Right atrium auricular region (tissue), 2 donors: Measurements from ENCODE around the gene EIF3B. TPM values are rescaled to one million over a fixed set of nuclear protein-coding genes. Genes with fewer than 3 reads are reported as not detected.
"Not testable (repeated sequence)": the region's sequence is repeated elsewhere in the genome, so short reads cannot be mapped to it uniquely, and the experiment has no call there.

Source experiments
- DNase-seq: peaks from one replicate; pipeline ENCODE4 v3.0.0-alpha.2; 2019; ENCODE audit warnings: low spot score
- H3K27ac ChIP-seq, 2 donors: fragments of 200-600 bp; sonication (generic); 1 replicate in 1 of 2; 2 replicates in 1 of 2; pipeline ENCODE4 v1.5.1; 2016 to 2019
- H3K27me3 ChIP-seq, 2 donors: fragments of 200-600 bp; sonication (generic); one replicate each; pipeline versions ENCODE4 v1.5.1 to v1.6.0; 2017 to 2019
- H3K36me3 ChIP-seq: fragments of 200-600 bp; sonication (generic); one replicate; pipeline ENCODE4 v1.5.1; 2016
- H3K4me1 ChIP-seq, 2 donors: fragments of 200-600 bp; sonication (generic); one replicate each; pipeline versions ENCODE4 v1.5.1 to v1.6.0; 2017 to 2019
- H3K4me3 ChIP-seq, 2 donors: fragments of 200-600 bp; sonication (generic); 1 replicate in 1 of 2; 2 replicates in 1 of 2; pipeline ENCODE4 v1.5.1; 2017 to 2019; ENCODE audit warnings: mild to moderate bottlenecking in 1 of 2, moderate library complexity in 1 of 2
- H3K9me3 ChIP-seq, 2 donors: fragments of 200-600 bp; sonication (generic); one replicate each; pipeline ENCODE4 v1.5.1; 2019
- total RNA-seq, 2 donors: library from RNA; depleted of rRNA; stranded (reverse); fragments of >200 nt; gene quantifications; one replicate each; pipeline ENCODE4 v1.1.0, GENCODE V29; 2016
- TF ChIP-seq, protein P1 (sequence below), 2 donors: fragments of 200-600 bp; sonication (generic); IDR thresholded peaks; one replicate each; pipeline ENCODE4 v1.5.1; 2019; ENCODE audit warnings: antibody characterized with exemption in 2 of 2

Gene EIF3B
- total RNA-seq, 2 donors from 2014 or later: 51.4 to 66.9 TPM

DNA sequence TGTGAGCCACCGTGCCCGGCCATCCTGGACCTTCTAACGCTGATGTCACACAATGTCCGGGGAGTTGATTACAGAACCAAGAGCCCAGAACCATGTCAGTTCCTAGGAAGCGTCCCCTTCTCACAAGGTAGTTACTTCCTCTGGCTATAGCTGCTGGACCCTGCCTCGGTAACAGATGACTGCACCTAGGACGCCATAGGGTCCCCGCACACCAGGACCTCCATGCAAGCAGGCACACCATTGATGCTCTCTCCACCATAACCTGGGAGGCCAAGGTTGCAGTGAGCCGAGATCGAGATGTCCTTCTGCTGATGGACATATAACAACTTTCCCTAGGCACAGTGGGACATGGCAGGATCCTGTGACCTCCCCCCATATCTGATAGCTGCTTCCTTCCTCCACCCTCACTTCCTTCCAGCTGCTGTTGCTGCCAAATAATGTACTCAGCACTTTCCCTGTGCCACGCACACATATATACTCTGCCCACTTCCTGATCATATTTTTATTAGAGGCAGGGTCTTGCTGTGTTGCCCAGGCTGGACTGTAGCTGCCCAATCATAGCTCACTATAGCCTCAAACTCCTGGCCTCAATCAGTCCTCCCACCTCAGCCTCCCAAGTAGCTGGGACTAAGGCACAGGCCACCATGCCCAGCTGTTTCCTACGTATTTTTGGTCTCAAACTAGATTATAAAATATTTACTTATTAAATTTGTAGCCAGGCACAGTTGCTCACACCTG is 36.9 kb upstream of the EIF3B start:
- TF ChIP-seq, protein P1, sequence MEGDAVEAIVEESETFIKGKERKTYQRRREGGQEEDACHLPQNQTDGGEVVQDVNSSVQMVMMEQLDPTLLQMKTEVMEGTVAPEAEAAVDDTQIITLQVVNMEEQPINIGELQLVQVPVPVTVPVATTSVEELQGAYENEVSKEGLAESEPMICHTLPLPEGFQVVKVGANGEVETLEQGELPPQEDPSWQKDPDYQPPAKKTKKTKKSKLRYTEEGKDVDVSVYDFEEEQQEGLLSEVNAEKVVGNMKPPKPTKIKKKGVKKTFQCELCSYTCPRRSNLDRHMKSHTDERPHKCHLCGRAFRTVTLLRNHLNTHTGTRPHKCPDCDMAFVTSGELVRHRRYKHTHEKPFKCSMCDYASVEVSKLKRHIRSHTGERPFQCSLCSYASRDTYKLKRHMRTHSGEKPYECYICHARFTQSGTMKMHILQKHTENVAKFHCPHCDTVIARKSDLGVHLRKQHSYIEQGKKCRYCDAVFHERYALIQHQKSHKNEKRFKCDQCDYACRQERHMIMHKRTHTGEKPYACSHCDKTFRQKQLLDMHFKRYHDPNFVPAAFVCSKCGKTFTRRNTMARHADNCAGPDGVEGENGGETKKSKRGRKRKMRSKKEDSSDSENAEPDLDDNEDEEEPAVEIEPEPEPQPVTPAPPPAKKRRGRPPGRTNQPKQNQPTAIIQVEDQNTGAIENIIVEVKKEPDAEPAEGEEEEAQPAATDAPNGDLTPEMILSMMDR (IDR thresholded peaks at IDR 0.05): no peak

DNA sequence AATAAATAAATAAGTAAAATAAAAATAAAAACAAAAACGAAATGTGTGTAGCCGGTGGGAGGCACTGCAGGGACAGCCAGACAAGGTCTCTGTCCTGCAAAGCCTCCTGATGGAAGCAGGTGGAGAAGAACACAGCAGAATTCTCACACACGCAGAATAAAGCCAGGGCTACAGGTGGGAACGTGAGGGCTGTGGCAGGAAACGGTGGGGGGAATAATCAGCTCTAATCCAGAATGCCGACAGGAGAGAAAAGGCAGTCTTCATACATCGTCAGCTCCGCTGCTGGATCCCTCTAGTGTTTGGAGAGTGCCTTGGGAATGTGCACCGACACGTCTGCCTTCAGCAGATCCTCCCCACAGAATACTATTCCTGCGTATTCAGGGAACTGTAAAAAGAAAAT is 33.6 kb upstream of the EIF3B start:
- no peak for DNase-seq
- Histone ChIP-seq H3K27me3 (no peaks in the 10 kb centered on the region), H3K27ac (no peak overlapping the region), H3K36me3 (no peaks in the 10 kb centered on the region), H3K9me3 (no peaks in the 10 kb centered on the region), H3K4me3 (no peak overlapping the region), H3K4me1 (no peaks in the 10 kb centered on the region)
- TF ChIP-seq, protein P1 (IDR thresholded peaks at IDR 0.05): peak in 1 of 2 donors; percentile 10

More for the DNA sequence above, 36.9 kb upstream of the EIF3B start:
- Histone ChIP-seq H3K27me3 (no peaks in the 10 kb centered on the region), H3K4me3 (no peak overlapping the region), H3K36me3 (no peaks in the 10 kb centered on the region), H3K27ac (no peak overlapping the region), H3K9me3 (no peaks in the 10 kb centered on the region), H3K4me1 (peaks cover 0 to 9% of the 10 kb centered on the region in 2 donors)
- DNase-seq: no peak

DNA sequence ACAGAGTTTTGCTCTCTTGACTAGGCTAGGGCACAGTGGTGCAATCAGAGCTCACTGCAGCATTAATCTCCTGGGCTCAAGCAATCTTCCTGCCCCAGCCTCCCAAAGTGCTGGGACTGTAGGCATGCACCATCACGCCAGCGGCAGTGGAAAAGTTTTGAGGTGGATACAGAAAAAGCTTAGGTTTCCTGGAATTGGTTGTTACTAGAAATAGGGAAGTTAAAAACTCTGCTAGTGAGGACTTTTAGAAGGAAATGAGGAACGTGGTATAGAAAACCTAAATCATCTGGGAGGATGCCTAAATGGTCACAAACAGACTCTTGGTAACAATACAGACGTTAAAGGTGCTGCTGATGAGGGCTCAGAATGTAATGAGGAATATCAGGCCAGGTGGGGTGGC is 29.5 kb upstream of the EIF3B start:
- no peak for DNase-seq
- no peak overlapping the region for H3K27ac ChIP-seq
- H3K4me3 ChIP-seq: no peak overlapping the region
- TF ChIP-seq, protein P1 (IDR thresholded peaks at IDR 0.05): no peak
- H3K27me3 ChIP-seq: no peaks in the 10 kb centered on the region
- no peaks in the 10 kb centered on the region for H3K9me3 ChIP-seq
- no peaks in the 10 kb centered on the region for H3K36me3 ChIP-seq
- H3K4me1 ChIP-seq: no peaks in the 10 kb centered on the region

DNA sequence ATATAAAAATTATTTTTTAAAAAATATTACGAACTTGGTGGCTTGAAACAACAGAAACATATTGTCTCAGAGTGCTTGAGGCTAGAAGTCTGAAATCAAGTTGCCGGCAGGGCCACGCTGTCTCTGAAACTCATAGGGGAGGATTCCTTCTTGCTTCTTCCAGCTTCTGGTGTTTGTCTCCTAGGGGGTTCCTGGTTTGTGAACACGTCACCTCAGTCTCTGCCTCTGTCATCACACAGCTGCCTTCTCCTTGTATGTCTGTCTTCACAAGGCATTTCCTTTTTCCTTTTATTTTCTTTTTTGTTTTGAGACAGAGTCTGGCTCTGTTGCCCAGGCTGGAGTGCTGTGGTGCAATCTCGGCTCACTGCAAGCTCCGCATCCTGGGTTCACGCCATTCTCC is 27.7 kb upstream of the EIF3B start:
- Histone ChIP-seq H3K4me1 (no peaks in the 10 kb centered on the region), H3K27me3 (no peaks in the 10 kb centered on the region), H3K36me3 (no peaks in the 10 kb centered on the region), H3K27ac (no peak overlapping the region), H3K9me3 (no peaks in the 10 kb centered on the region), H3K4me3 (no peak overlapping the region)
- TF ChIP-seq, protein P1 (IDR thresholded peaks at IDR 0.05): no peak
- no peak for DNase-seq

DNA sequence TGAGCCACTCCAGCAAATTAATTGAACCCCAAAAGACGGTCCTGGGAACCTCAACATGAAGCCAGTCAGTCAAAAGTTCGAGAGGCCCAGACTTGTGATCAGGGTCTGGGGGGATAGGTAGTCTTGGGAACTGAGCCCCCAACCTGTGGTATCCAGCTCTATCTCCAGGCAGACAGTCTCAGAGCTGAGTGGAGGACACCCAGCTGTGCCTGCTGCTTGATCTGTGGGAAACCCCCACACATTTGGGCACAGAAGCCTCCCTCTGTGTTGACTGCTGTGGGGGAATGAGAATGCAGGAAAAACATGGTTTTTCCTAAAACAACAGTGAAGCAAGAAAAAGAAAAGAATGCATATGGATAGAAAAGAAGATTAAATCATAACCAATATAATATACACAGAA is 24.1 kb upstream of the EIF3B start:
- H3K36me3 ChIP-seq: no peaks in the 10 kb centered on the region
- TF ChIP-seq, protein P1 (IDR thresholded peaks at IDR 0.05): no peak
- no peak overlapping the region for H3K4me3 ChIP-seq
- H3K4me1 ChIP-seq: no peaks in the 10 kb centered on the region
- no peaks in the 10 kb centered on the region for H3K9me3 ChIP-seq
- DNase-seq: no peak
- H3K27me3 ChIP-seq: no peaks in the 10 kb centered on the region
- no peak overlapping the region for H3K27ac ChIP-seq

DNA sequence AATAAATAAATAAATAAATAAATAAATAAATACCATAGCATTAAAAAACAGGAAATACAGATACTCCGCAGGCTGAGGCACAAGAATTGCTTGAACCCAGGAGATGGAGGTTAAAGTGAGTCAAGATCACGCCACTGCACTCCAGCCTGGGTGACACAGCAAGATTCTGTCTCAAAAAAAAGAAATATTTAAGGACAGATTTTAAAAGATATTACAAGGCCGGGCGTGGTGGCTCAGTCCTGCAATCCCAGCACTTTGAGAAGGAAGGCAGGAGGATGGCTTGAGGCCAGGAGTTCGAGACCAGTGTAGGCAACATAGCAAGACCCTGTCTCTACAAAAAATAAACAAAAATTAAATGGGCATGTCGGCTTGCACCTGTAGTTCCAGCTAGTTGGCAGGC is 22.9 kb upstream of the EIF3B start:
- H3K9me3 ChIP-seq: no peaks in the 10 kb centered on the region
- H3K27ac ChIP-seq: no peak overlapping the region
- TF ChIP-seq, protein P1 (IDR thresholded peaks at IDR 0.05): no peak
- no peaks in the 10 kb centered on the region for H3K36me3 ChIP-seq
- no peak for DNase-seq
- no peaks in the 10 kb centered on the region for H3K4me1 ChIP-seq
- no peaks in the 10 kb centered on the region for H3K27me3 ChIP-seq
- H3K4me3 ChIP-seq: no peak overlapping the region

DNA sequence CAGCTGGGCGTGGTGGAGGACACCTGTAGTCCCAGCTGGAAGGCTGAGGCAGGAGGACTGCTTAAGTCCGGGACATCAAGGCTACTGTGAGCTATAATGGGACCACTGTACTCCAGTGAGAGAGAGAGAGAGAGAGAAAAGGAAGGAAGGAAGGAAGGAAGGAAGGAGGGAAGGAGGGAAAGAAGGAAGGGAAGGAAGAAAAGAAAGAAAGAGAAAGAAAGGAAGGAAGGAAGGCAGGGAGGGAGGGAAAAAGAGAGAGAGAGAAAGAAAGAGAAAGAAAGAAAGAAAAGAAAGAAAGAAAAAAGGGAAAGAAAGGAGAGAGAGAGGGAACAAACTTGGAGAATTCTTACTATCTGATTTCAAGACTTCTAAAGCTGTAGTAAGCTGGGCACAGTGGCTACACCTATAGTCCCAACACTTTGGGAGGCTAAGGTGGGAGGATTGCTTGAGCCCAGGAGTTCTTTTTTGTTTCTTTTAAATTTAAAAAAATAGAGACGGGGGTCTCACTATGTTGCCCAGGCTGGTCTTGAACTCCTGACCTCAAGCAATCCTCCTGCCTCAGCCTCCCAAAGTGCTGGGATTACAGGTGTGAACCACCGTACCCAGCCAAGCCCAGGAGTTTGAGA is 21.9 kb upstream of the EIF3B start:
- H3K4me1 ChIP-seq, H3K27me3 ChIP-seq, H3K9me3 ChIP-seq, H3K27ac ChIP-seq, H3K36me3 ChIP-seq, DNase-seq, H3K4me3 ChIP-seq: not testable (repeated sequence)
